Effector memory CD8-positive, alpha-beta T cell (primary cell): ENCODE data around the gene TMEM97.
A peak's percentile ranks its signal among the peaks of the same experiment; 100 is the strongest.
"Not testable (repeated sequence)": the region's sequence is repeated elsewhere in the genome, so short reads cannot be mapped to it uniquely, and the experiment has no call there.

ENCODE experiments used
- ATAC-seq: fragments of 150-1000 bp; cut with Tn5 transposase; replicated peaks from 2 replicates; pipeline ENCODE4 v1.10.0; 2021; ENCODE audit warnings: mild to moderate bottlenecking, moderate library complexity
- DNase-seq, 3 experiments: peaks; one replicate each; pipeline ENCODE4 v3.0.0; 2021
- H3K27ac Mint-ChIP-seq, 2 donors: one replicate each; pipeline ENCODE4 v1.8.0; 2022; ENCODE audit warnings: mild to moderate bottlenecking in 2 of 2, mixed read lengths in 2 of 2, moderate library complexity in 2 of 2
- H3K27me3 Mint-ChIP-seq, 2 donors: one replicate each; pipeline ENCODE4 v1.8.0; 2022; ENCODE audit warnings: mixed read lengths in 2 of 2
- H3K36me3 Mint-ChIP-seq: one replicate; pipeline ENCODE4 v1.8.0; 2022; ENCODE audit warnings: mild to moderate bottlenecking, moderate library complexity, mixed read lengths; ENCODE audit not compliant: insufficient read depth
- H3K4me1 Mint-ChIP-seq, 2 donors: one replicate each; pipeline ENCODE4 v1.8.0; 2022; ENCODE audit warnings: low read depth in 2 of 2, mixed read lengths in 2 of 2
- H3K4me3 Mint-ChIP-seq, 2 donors: one replicate each; pipeline ENCODE4 v1.8.0; 2022; ENCODE audit warnings: mild to moderate bottlenecking in 2 of 2, mixed read lengths in 2 of 2, moderate library complexity in 2 of 2
- H3K9me3 Mint-ChIP-seq, 2 donors: one replicate each; pipeline ENCODE4 v1.8.0; 2022; ENCODE audit warnings: mixed read lengths in 2 of 2

TMEM97 gene

GRCh38 chr17:28335201-28335958 is 16.4 kb downstream of the TMEM97 start, which contains the start of the genes IFT20 and TNFAIP1:
Gene IFT20 (minus strand): TSS chr17:28335472. CDS start chr17:28331985, 3,487 bp downstream.
Gene TNFAIP1 (plus strand): TSS chr17:28335761. CDS start chr17:28339522, 3,761 bp downstream.
- H3K9me3 Mint-ChIP-seq, result no peaks in the 10 kb centered on the region
- peak within 1 kb of the TSS; percentile 98 for H3K27ac Mint-ChIP-seq
- H3K27me3 Mint-ChIP-seq, result no peaks in the 10 kb centered on the region
- peak; percentile 94 to 97 (median 96) for DNase-seq
- H3K4me3 Mint-ChIP-seq, result peak within 1 kb of the TSS; percentile 94 to 99
- peak; percentile 94 for ATAC-seq
- H3K4me1 Mint-ChIP-seq, result peaks cover 34 to 36% of the 10 kb centered on the region in 2 donors
- H3K36me3 Mint-ChIP-seq, result peaks cover 32% of the 10 kb centered on the region

- H3K9me3 Mint-ChIP-seq, result no peaks in the 10 kb centered on the region
- H3K36me3 Mint-ChIP-seq, result peaks cover 38% of the 10 kb centered on the region
- H3K27me3 Mint-ChIP-seq, result no peaks in the 10 kb centered on the region
- ATAC-seq, result no peak
- DNase-seq, result no peak
- peak overlapping the region; percentile 98 for H3K27ac Mint-ChIP-seq
- H3K4me1 Mint-ChIP-seq, result peaks cover 35 to 36% of the 10 kb centered on the region in 2 donors
- H3K4me3 Mint-ChIP-seq, result peak overlapping the region; percentile 94 to 99
Observed at GRCh38 chr17:28335959-28336871, 17.2 kb downstream of the TMEM97 start.

GRCh38 chr17:28338056-28338768 is 19.2 kb downstream of the TMEM97 start:
- H3K36me3 Mint-ChIP-seq, result peaks cover 37% of the 10 kb centered on the region
- DNase-seq (no peak), ATAC-seq (no peak)
- H3K4me1 Mint-ChIP-seq, result peaks cover 31 to 36% of the 10 kb centered on the region in 2 donors
- H3K27me3 Mint-ChIP-seq, result no peaks in the 10 kb centered on the region
- no peak overlapping the region for H3K4me3 Mint-ChIP-seq
- H3K27ac Mint-ChIP-seq, result peak overlapping the region in 1 of 2 donors; percentile 67
- H3K9me3 Mint-ChIP-seq, result no peaks in the 10 kb centered on the region

GRCh38 chr17:28338769-28339212 is 19.8 kb downstream of the TMEM97 start:
- peaks cover 31 to 36% of the 10 kb centered on the region in 2 donors for H3K4me1 Mint-ChIP-seq
- peak overlapping the region in 1 of 2 donors; percentile 67 for H3K27ac Mint-ChIP-seq
- H3K36me3 Mint-ChIP-seq, result peaks cover 37% of the 10 kb centered on the region
- not testable (repeated sequence) for H3K27me3 Mint-ChIP-seq, ATAC-seq, H3K9me3 Mint-ChIP-seq, H3K4me3 Mint-ChIP-seq, DNase-seq

- Mint-ChIP-seq H3K36me3 (peaks cover 43% of the 10 kb centered on the region), H3K4me1 (peaks cover 25 to 30% of the 10 kb centered on the region in 2 donors), H3K9me3 (no peaks in the 10 kb centered on the region), H3K27ac (peak overlapping the region in 1 of 2 donors; percentile 53), H3K4me3 (no peak overlapping the region), H3K27me3 (no peaks in the 10 kb centered on the region)
- DNase-seq (no peak), ATAC-seq (no peak)
Observed at GRCh38 chr17:28339431-28339830, 20.4 kb downstream of the TMEM97 start.

GRCh38 chr17:28340374-28340773 is 21.4 kb downstream of the TMEM97 start:
- peaks cover 43% of the 10 kb centered on the region for H3K36me3 Mint-ChIP-seq
- no peaks in the 10 kb centered on the region for H3K9me3 Mint-ChIP-seq
- H3K4me1 Mint-ChIP-seq, result peaks cover 17 to 30% of the 10 kb centered on the region in 2 donors
- peak overlapping the region in 1 of 2 donors; percentile 53 for H3K27ac Mint-ChIP-seq
- ATAC-seq (no peak), DNase-seq (no peak)
- no peak overlapping the region for H3K4me3 Mint-ChIP-seq
- H3K27me3 Mint-ChIP-seq, result no peaks in the 10 kb centered on the region

GRCh38 chr17:28341516-28341915 is 22.5 kb downstream of the TMEM97 start:
- ATAC-seq, result no peak
- no peak for DNase-seq
- Mint-ChIP-seq H3K4me1 (peaks cover 12 to 21% of the 10 kb centered on the region in 2 donors), H3K27ac (peak overlapping the region in 1 of 2 donors; percentile 53), H3K4me3 (no peak overlapping the region), H3K27me3 (no peaks in the 10 kb centered on the region), H3K9me3 (no peaks in the 10 kb centered on the region), H3K36me3 (peaks cover 45% of the 10 kb centered on the region)

GRCh38 chr17:28342313-28342712 is 23.3 kb downstream of the TMEM97 start:
- ATAC-seq, result no peak
- no peak for DNase-seq
- Mint-ChIP-seq H3K27ac (peak overlapping the region in 1 of 2 donors; percentile 53), H3K36me3 (peaks cover 53% of the 10 kb centered on the region), H3K9me3 (no peaks in the 10 kb centered on the region), H3K4me3 (no peak overlapping the region), H3K4me1 (peaks cover 11 to 15% of the 10 kb centered on the region in 2 donors), H3K27me3 (no peaks in the 10 kb centered on the region)

- no peak overlapping the region for H3K27ac Mint-ChIP-seq
Observed at GRCh38 chr17:28343491-28343932, 24.5 kb downstream of the TMEM97 start.

GRCh38 chr17:28344011-28344410 is 25.0 kb downstream of the TMEM97 start:
- Mint-ChIP-seq H3K36me3 (peaks cover 59% of the 10 kb centered on the region), H3K4me1 (peaks cover 0 to 5% of the 10 kb centered on the region in 2 donors), H3K4me3 (no peak overlapping the region), H3K27ac (no peak overlapping the region), H3K9me3 (no peaks in the 10 kb centered on the region), H3K27me3 (no peaks in the 10 kb centered on the region)
- ATAC-seq (no peak), DNase-seq (no peak)

More at GRCh38 chr17:28343491-28343932, 24.5 kb downstream of the TMEM97 start:
- no peak overlapping the region for H3K4me3 Mint-ChIP-seq
- no peaks in the 10 kb centered on the region for H3K27me3 Mint-ChIP-seq
- H3K9me3 Mint-ChIP-seq, result no peaks in the 10 kb centered on the region
- ATAC-seq (no peak), DNase-seq (no peak)
- H3K4me1 Mint-ChIP-seq, result peaks cover 3 to 7% of the 10 kb centered on the region in 2 donors
- peaks cover 60% of the 10 kb centered on the region for H3K36me3 Mint-ChIP-seq

- ATAC-seq (no peak), DNase-seq (no peak)
- H3K4me3 Mint-ChIP-seq, result no peak overlapping the region
- H3K9me3 Mint-ChIP-seq, result no peaks in the 10 kb centered on the region
- H3K4me1 Mint-ChIP-seq, result peaks cover 0 to 2% of the 10 kb centered on the region in 2 donors
- peaks cover 63% of the 10 kb centered on the region for H3K36me3 Mint-ChIP-seq
- H3K27me3 Mint-ChIP-seq, result no peaks in the 10 kb centered on the region
- H3K27ac Mint-ChIP-seq, result no peak overlapping the region
Observed at GRCh38 chr17:28344435-28344901, 25.5 kb downstream of the TMEM97 start.

- Mint-ChIP-seq H3K9me3 (no peaks in the 10 kb centered on the region), H3K27me3 (no peaks in the 10 kb centered on the region), H3K4me1 (peaks cover 0 to 2% of the 10 kb centered on the region in 2 donors), H3K4me3 (no peak overlapping the region), H3K36me3 (peaks cover 63% of the 10 kb centered on the region), H3K27ac (no peak overlapping the region)
- no peak for DNase-seq
- no peak for ATAC-seq
Observed at GRCh38 chr17:28345419-28346198, 26.6 kb downstream of the TMEM97 start.
